Measurements from ENCODE around the gene C2CD3.

- no peak for TF ChIP-seq POLR2A (IDR thresholded peaks at IDR 0.05; ENCODE audit: low read depth, low read length)
- TF ChIP-seq RFX5 (IDR thresholded peaks at IDR 0.05; ENCODE audit: low read depth, low read length), result no peak
- no peak for TF ChIP-seq CTCF (conservative IDR thresholded peaks at IDR 0.05; ENCODE audit: low read depth, low read length)
- no peak for TF ChIP-seq MAFK (IDR thresholded peaks at IDR 0.05; ENCODE audit: low read depth, low read length)
- TF ChIP-seq MAZ (IDR thresholded peaks at IDR 0.05; ENCODE audit: borderline replicate concordance, low read depth, low read length), result no peak
- TF ChIP-seq USF2 (IDR thresholded peaks at IDR 0.05; ENCODE audit: low read depth, low read length), result no peak
- no peak for TF ChIP-seq BHLHE40 (IDR thresholded peaks at IDR 0.05; ENCODE audit: low read depth, low read length)
- no peak for TF ChIP-seq RAD21 (IDR thresholded peaks at IDR 0.05; ENCODE audit: low read length)
Observed at GRCh38 chr11:73978576-73979086, 192.2 kb downstream of the C2CD3 start.
